Effector memory CD4-positive, alpha-beta T cell (primary cell): ENCODE results near the gene FAM163B.
A peak's percentile ranks its signal among the peaks of the same experiment; 100 is the strongest.

ENCODE experiments used
- DNase-seq, 3 donors: peaks; one replicate each; pipeline ENCODE4 v3.0.0-alpha.2; 2020
- H3K27ac ChIP-seq: 2 replicates; pipeline ENCODE4 v1.7.0; 2013; ENCODE audit warnings: mild to moderate bottlenecking, low read length, moderate library complexity; ENCODE audit not compliant: insufficient read depth, poor library complexity, severe bottlenecking
- H3K27me3 ChIP-seq: replicated peaks from 2 replicates; pipeline ENCODE4 v1.7.0; 2013; ENCODE audit warnings: mild to moderate bottlenecking, low read length; ENCODE audit not compliant: insufficient read depth, control insufficient read depth, poor library complexity, severe bottlenecking
- H3K36me3 ChIP-seq: 2 replicates; pipeline ENCODE4 v1.7.0; 2013; ENCODE audit warnings: mild to moderate bottlenecking, low read length, moderate library complexity; ENCODE audit not compliant: control insufficient read depth, insufficient read depth
- H3K4me1 ChIP-seq: 2 replicates; pipeline ENCODE4 v1.7.0; 2013; ENCODE audit warnings: low read length, mild to moderate bottlenecking; ENCODE audit not compliant: control insufficient read depth, insufficient read depth, poor library complexity, severe bottlenecking
- H3K4me3 ChIP-seq: 2 replicates; pipeline ENCODE4 v1.7.0; 2013; ENCODE audit warnings: low read length, low read depth, mild to moderate bottlenecking; ENCODE audit not compliant: insufficient read depth, poor library complexity, severe bottlenecking
- H3K9me3 ChIP-seq: 2 replicates; pipeline ENCODE4 v1.7.0; 2013; ENCODE audit warnings: mild to moderate bottlenecking, low read length, moderate library complexity; ENCODE audit not compliant: control insufficient read depth

Gene FAM163B

DNA sequence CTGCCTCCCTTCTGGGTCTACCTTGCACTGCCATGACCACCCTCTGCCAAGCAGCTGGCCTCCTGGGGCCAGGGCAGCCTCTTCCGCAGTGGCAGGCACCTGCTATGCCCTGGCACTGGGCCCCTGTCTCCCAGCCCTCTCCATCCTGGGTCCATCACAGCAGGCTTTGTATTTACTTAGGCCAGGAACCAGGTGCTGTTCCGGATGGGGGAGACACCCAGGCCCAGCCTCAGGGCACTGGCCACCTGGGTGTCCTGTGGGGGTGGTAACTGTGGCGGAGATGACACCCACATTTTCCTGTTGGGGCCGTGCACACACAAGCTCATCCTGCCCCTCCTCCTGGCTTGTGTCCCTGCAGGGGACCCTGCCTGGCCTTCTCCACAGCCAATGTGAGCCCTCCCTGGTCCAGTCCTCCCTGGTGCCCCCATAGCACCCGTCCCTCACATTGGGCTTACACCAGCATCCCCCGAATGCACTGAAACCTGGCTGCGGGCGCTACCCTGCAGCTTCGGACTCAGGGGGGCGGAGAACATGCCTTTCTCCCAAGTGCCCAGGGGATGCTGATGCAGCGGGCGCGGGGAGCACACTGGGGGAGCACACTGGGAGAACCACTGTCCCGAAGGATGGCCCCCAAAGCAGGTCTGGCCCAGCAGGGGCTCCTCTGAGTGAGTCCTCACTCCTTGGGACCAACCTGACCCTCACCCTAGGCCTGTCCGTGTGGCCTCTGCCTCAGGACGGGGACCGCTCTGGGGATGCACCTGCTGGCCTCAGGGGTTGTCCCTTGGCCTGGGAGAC is 17.9 kb downstream of the FAM163B start:
- H3K4me1 ChIP-seq, result no peaks in the 10 kb centered on the region
- no peak overlapping the region for H3K27ac ChIP-seq
- peaks cover under 1% of the 10 kb centered on the region for H3K27me3 ChIP-seq
- H3K4me3 ChIP-seq, result no peak overlapping the region
- no peaks in the 10 kb centered on the region for H3K36me3 ChIP-seq
- DNase-seq, result no peak
- no peaks in the 10 kb centered on the region for H3K9me3 ChIP-seq

DNA sequence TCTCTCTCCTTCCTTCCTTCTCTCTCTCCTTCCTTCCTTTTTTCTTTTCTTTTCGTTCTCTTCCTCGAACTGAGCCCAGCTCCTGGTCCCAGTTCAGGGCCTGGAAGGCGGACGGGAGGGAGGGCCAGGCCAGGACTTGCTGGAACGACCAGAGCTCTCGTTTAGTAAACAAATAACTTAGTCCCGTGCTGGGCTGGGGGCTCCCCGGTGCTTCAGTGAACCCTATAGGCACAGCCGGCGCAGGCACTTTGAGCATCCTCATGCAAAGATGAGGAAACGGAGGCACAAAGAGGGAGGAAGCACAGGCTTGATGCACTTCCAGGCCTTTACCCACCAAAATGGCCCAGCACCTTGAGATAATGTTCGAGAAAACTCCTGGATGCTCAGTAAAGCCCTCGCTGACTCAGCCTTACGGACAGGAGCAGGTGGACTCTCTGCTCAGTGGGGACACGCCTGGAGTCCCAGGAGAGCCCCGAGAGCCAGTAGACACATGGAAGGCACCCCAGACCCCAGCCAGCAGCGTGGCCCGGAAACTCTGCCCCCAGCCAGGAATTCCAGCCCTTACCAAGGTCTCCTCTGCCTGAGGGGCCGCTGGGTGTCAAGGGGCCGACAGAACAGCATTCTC is 18.8 kb downstream of the FAM163B start:
- H3K9me3 ChIP-seq, result no peaks in the 10 kb centered on the region
- no peak overlapping the region for H3K27ac ChIP-seq
- H3K27me3 ChIP-seq, result peaks cover 10% of the 10 kb centered on the region
- H3K4me1 ChIP-seq, result no peaks in the 10 kb centered on the region
- no peak overlapping the region for H3K4me3 ChIP-seq
- H3K36me3 ChIP-seq, result no peaks in the 10 kb centered on the region
- DNase-seq, result no peak

DNA sequence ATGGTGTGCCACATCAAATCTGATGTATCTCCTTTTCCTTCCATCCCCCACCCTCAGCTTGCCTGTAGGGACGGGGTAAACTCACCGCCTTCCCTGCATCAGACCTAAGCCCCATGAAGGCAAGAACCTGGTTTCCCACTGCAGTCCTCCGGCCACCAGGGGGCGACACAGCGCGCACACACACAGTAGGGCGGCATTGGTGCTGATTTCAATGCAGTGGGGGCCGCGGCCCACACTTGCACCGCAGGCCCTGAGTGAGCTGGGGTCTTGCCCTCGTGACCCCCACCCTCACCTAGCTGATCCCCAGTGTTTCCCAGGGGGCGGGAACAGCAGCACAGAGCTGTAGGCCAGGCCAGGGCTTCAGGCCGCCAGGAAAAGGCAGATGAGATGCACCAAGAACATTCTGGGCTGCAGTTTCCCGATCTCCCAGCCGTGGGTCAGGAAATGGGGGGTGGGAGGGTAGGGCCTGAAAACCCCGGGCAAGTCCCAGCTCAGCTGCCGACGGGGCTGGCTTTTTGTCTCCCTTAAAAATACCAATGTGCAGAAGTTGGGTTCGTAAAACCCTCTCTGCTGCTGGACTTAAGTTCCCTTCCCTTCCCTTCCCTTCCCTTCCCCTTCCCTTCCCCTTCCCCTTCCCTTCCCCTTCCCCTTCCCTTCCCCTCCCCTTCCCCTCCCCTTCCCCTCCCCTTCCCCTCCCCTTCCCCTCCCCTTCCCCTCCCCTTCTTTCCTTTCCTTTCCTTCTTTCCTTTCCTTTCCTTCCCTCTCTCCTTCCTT is 19.5 kb downstream of the FAM163B start:
- Histone ChIP-seq H3K4me3 (no peak overlapping the region), H3K4me1 (no peaks in the 10 kb centered on the region), H3K27me3 (peaks cover 17% of the 10 kb centered on the region), H3K27ac (no peak overlapping the region), H3K36me3 (no peaks in the 10 kb centered on the region), H3K9me3 (no peaks in the 10 kb centered on the region)
- peak in 2 of 3 donors; percentile 7 to 23 for DNase-seq

DNA sequence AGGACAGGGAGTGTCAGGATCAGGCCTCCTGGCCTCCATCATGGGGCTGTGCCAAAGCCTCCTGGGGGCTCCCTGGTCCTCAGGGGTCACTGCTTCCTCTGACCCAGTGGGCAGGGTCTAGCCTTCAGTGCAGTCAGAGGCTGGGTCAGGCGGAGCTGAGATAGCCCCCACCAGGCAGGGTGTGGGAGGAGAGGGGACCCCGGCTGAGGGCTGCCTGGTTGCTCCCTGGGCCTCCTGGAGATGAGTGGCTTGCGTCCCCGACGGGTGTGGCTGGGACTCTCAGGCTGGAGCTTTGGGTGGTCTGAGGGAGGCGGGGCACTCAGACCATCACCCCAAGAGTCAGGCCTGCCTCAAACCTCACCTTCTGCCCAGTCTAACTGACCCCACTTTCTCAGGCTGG is 21.7 kb downstream of the FAM163B start:
- Histone ChIP-seq H3K36me3 (no peaks in the 10 kb centered on the region), H3K4me1 (no peaks in the 10 kb centered on the region), H3K27me3 (peaks cover 17% of the 10 kb centered on the region), H3K9me3 (no peaks in the 10 kb centered on the region), H3K27ac (no peak overlapping the region), H3K4me3 (no peak overlapping the region)
- DNase-seq, result no peak

DNA sequence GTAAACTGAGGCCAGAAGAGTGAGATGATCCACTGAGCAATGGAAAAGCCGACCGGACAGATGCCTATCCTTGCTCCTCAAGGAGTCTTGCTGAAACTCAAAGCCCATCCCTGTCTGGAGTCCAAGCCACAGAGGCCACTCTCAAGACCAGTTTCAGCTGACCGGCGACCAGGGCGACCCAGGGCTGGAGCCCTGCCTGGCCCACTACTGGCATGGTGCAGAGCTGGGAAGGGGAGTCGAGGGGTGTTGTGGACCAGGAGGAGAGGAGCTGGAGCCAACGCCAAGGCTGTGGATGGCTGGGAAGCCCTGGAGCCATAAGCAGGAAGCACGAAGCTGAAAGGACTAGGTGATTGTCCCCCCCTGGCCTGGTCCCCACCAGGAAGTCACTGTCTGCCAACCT is 22.1 kb downstream of the FAM163B start:
- Histone ChIP-seq H3K4me3 (no peak overlapping the region), H3K4me1 (no peaks in the 10 kb centered on the region), H3K27me3 (peaks cover 17% of the 10 kb centered on the region), H3K27ac (no peak overlapping the region), H3K36me3 (no peaks in the 10 kb centered on the region), H3K9me3 (no peaks in the 10 kb centered on the region)
- DNase-seq, result no peak

DNA sequence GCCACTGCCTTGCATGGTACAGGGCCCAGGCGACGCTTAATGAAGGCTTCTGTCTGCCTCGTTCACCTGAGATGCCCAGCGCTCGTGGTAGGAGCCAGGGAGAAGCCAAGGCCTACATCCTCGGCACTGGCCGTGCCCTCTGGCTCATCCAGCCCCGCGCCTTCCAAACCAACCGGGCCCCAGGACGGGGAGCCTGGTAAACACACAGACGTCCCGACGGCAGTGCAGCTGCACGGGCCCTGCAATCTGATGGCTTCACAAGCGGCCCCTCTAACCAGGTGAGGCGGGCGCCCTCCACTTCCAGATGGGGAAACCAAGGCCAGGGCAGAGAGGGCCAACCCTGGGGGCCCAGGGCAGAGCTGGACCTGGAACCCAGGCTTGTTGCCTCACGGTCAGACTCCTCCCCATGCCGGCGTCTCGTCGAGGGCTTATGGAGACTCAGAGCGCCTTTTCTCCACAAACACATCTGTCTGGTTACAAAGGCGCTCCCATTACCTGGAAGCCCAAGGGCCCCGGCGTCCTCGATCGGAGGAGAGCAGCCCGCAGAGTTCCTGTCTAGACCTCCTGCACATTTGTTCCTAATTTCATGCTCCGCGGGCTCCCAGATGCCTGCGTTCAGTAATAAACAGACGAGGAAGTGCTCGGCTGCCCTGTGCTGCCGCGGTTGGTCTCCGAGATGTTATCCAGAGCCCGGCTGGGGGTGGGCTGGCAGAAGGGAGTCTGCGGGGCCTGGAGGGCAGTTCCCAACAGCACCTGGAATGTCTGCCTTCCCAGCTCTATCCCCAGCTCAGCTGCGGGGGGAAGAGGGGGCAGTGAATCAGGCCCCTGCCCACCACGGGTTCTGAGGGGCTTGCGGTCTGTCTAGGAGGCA is 23.5 kb downstream of the FAM163B start:
- peaks cover 21% of the 10 kb centered on the region for H3K27me3 ChIP-seq
- no peaks in the 10 kb centered on the region for H3K9me3 ChIP-seq
- no peaks in the 10 kb centered on the region for H3K36me3 ChIP-seq
- no peaks in the 10 kb centered on the region for H3K4me1 ChIP-seq
- no peak overlapping the region for H3K27ac ChIP-seq
- no peak for DNase-seq
- H3K4me3 ChIP-seq, result no peak overlapping the region

DNA sequence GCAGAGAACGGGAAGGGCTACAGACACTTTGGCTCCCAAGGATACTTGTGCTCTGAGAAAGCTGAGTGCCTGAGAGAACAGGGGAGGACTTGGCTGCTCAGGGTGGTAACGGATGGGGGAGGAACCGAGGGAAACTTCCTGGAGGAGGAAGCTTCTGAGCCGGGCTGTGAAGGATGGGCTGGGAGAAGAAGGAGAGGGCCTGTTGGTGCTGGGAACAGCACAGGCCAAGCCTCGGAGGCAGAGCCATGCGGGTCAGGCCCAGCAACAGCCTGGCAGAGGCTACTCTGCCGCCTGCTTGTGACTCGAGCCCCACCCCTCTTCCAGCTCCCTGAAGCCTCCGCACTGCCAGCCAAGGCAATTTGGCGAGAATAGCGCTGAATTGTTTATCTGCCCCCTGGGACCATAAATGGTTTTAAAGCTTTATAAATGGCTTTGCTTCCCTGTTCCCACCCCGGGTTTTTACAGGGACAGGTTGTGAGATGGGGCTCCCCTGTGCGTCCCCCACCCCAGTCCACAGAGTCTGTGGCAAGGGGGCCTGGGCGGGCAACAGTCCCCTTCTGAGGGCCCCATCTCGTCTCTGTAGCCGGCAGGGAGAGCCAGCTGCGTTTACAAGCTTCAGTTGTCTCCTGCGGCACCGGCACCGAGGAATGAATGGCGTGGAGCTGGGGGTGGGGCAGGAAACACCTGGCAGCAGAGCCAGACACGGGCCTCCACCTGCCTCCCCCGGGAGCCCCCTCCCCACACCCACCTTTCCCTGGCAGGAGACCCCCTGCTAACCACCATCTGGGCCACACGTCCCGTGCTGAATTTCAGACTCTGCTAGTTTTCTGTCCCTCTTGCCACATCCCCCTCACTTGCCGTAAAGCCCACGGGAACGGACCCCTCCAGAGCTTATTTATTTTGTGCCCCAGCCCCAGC is 24.4 kb downstream of the FAM163B start:
- no peak for DNase-seq
- Histone ChIP-seq H3K27me3 (peaks cover 21% of the 10 kb centered on the region), H3K4me3 (no peak overlapping the region), H3K27ac (no peak overlapping the region), H3K9me3 (no peaks in the 10 kb centered on the region), H3K4me1 (no peaks in the 10 kb centered on the region), H3K36me3 (no peaks in the 10 kb centered on the region)

DNA sequence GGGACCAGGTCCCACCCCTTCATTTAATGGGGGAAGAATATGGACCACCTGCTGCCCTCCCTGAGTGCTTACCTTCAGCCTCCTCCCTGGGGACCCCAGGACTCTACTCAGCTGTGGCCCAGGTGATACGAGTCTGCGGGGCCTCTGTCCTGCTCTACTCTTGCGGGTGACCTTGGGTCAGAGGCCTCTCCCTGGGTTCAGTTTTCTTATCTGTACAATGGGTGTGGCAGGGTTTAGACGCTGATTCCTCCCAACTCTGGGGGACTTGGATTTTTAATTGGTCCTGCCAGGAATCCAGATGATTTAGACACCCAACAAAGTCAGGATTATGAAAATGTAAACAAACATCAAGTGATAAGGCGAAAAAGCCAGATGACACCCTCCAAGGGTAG is 25.0 kb downstream of the FAM163B start:
- H3K36me3 ChIP-seq, result no peaks in the 10 kb centered on the region
- H3K4me3 ChIP-seq, result no peak overlapping the region
- DNase-seq, result no peak
- H3K4me1 ChIP-seq, result no peaks in the 10 kb centered on the region
- H3K27me3 ChIP-seq, result peaks cover 21% of the 10 kb centered on the region
- H3K27ac ChIP-seq, result no peak overlapping the region
- no peaks in the 10 kb centered on the region for H3K9me3 ChIP-seq

DNA sequence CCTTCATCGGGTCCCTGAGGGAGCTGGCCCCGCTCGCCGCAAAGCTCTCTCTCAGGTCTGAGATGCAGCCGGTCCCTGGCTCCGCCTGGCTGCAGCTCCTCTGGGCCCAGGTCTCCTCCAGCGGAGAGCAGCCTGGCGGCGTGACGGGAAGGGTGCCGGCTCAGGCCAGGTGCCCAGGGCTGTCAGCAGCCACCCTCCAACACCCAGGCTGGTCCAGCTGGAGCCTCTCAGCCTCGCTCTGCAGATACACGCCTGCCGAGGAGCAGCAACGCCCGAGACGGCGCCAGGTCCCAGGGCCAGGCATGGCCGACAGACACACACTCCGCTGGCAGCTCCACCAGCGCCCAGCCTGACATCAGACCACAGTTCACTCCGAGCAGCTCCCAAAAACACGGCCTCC is 25.6 kb downstream of the FAM163B start:
- Histone ChIP-seq H3K36me3 (no peaks in the 10 kb centered on the region), H3K4me1 (no peaks in the 10 kb centered on the region), H3K4me3 (no peak overlapping the region), H3K9me3 (no peaks in the 10 kb centered on the region), H3K27me3 (peaks cover 25% of the 10 kb centered on the region), H3K27ac (no peak overlapping the region)
- no peak for DNase-seq
